DOHH2 (cell line): ENCODE measurements around the gene ADAMTS13.

Source experiments
- H3F3A ChIP-seq: fragments of 200-600 bp; sonication (generic), shearing (Covaris generic); 2 replicates; pipeline ENCODE4 v1.6.0; 2016; ENCODE audit warnings: antibody characterized with exemption, mild to moderate bottlenecking; ENCODE audit not compliant: control insufficient read depth, insufficient read depth
- H3K27ac ChIP-seq: fragments of 200-600 bp; sonication (generic); 2 replicates; pipeline ENCODE4 v1.5.1; 2014; ENCODE audit warnings: low read depth, mild to moderate bottlenecking, low read length, moderate library complexity
- H3K27me3 ChIP-seq: fragments of 200-600 bp; sonication (generic); 2 replicates; pipeline ENCODE4 v1.6.1; 2014; ENCODE audit warnings: mild to moderate bottlenecking, low read length, mixed read lengths; ENCODE audit not compliant: control insufficient read depth
- H3K36me3 ChIP-seq: fragments of 200-600 bp; sonication (generic); 2 replicates; pipeline ENCODE4 v1.6.1; 2014; ENCODE audit warnings: mild to moderate bottlenecking, low read length, moderate library complexity, mixed read lengths; ENCODE audit not compliant: control insufficient read depth
- H3K4me1 ChIP-seq: fragments of 200-600 bp; sonication (generic); 2 replicates; pipeline ENCODE4 v1.6.1; 2014; ENCODE audit warnings: mild to moderate bottlenecking, low read length, mixed read lengths; ENCODE audit not compliant: control insufficient read depth
- H3K4me2 ChIP-seq: fragments of 200-600 bp; sonication (generic); 2 replicates; pipeline ENCODE4 v1.6.0; 2014; ENCODE audit warnings: mild to moderate bottlenecking, low read length, moderate library complexity
- H3K4me3 ChIP-seq: fragments of 200-600 bp; sonication (generic); 2 replicates; pipeline ENCODE4 v1.5.1; 2014; ENCODE audit warnings: mild to moderate bottlenecking, low read length, mixed read lengths
- H3K79me2 ChIP-seq: fragments of 200-600 bp; sonication (generic); 2 replicates; pipeline ENCODE4 v1.6.1; 2014; ENCODE audit warnings: mild to moderate bottlenecking, low read length, mixed read lengths; ENCODE audit not compliant: control insufficient read depth
- H3K9me2 ChIP-seq: fragments of 200-600 bp; sonication (generic); replicated peaks from 2 replicates; pipeline ENCODE4 v1.6.1; 2014; ENCODE audit warnings: mild to moderate bottlenecking, low read length, mixed read lengths; ENCODE audit not compliant: control insufficient read depth
- H3K9me3 ChIP-seq: fragments of 200-600 bp; sonication (generic); 2 replicates; pipeline ENCODE4 v1.6.1; 2014; ENCODE audit warnings: antibody characterized with exemption, low read length, mixed read lengths; ENCODE audit not compliant: control insufficient read depth, insufficient read depth
- H4K20me1 ChIP-seq: fragments of 200-600 bp; sonication (generic); 2 replicates; pipeline ENCODE4 v1.6.0; 2014; ENCODE audit warnings: low read depth, mild to moderate bottlenecking, antibody characterized with exemption, low read length, moderate library complexity; ENCODE audit not compliant: control insufficient read depth, insufficient read depth
- CTCF ChIP-seq: fragments of 200-600 bp; sonication (generic); IDR thresholded peaks from one replicate; pipeline ENCODE4 v1.5.1; 2014; ENCODE audit warnings: antibody characterized with exemption, mild to moderate bottlenecking, low read depth, low read length; ENCODE audit not compliant: poor library complexity, severe bottlenecking
- EZH2phosphoT487 ChIP-seq: fragments of 200-600 bp; sonication (generic); IDR thresholded peaks from 2 replicates; pipeline ENCODE4 v1.6.1; 2017; ENCODE audit warnings: borderline replicate concordance, mild to moderate bottlenecking, antibody characterized with exemption, low read length, moderate library complexity, mixed read lengths

ADAMTS13 gene

DNA sequence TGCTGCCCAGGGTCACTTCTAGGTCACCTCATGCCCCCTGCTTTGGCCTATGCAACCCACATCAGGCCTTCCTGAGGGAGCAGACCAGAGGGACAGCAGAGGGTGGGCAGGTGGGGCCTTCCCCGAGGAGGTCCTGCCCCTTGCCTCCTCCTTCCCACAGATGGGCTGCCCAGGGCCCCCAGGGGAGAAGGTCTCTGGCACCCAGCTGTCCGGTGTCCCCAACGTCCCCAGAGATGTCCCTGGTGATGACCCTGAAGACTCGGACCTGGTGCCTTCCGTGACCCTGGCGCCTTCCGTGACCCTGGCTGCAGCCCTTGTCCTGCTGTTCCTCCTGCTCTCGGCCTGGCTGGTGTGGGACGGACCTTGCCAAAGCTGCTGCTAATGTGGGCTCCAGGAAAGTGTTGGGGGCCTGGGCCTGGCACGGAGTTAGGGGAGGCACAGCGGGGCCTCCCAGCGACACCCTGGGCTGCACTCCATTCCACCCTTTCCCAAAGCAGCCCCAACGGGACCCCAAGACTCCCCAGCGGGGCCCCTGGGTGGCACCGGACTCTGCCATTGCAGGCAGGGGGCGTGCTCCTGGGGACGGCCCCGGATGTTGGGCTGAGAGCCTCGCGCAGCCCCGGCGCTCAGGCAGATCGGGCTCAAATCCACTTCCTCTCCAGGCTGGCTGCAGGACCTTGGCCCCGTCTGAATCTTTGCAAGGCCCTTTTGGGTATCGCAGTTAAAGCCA, 63.5 kb downstream of the ADAMTS13 start:
- Histone ChIP-seq H3K4me2 (peak overlapping the region; percentile 73), H3K27ac (no peak overlapping the region), H3K4me3 (peak overlapping the region; percentile 51)

DNA sequence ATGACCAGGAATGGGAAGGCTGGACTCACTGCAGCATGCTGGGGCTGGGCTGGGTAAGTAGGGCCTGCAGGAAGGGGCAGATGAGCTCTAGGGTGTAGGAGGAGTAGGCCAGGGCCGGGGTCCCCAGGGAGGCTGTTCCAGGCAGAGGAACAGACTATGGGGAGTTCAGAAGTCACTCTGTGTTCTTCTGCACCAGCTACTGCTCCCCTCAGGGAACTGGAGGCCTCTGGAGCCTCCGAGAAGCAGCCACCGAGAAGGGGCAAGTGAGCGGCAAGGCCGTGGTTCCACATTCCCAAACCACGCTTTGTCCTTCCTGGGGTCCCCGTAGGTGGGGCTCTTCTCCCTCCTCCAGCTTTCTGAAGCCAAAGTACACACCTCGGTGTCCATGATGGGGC, 65.2 kb downstream of the ADAMTS13 start:
- H3K9me2 ChIP-seq, result no peaks in the 10 kb centered on the region
- H3F3A ChIP-seq, result no peaks in the 10 kb centered on the region; the same call in 1 of the 2 replicates
- no peaks in the 10 kb centered on the region for H3K79me2 ChIP-seq

More for the DNA sequence above, 63.5 kb downstream of the ADAMTS13 start:
- Histone ChIP-seq H3K4me1 (peaks cover 7% of the 10 kb centered on the region), H4K20me1 (no peaks in the 10 kb centered on the region), H3K36me3 (no peaks in the 10 kb centered on the region), H3K9me2 (no peaks in the 10 kb centered on the region), H3F3A (no peaks in the 10 kb centered on the region; the same call in 1 of the 2 replicates), H3K79me2 (no peaks in the 10 kb centered on the region), H3K9me3 (no peaks in the 10 kb centered on the region), H3K27me3 (peaks cover 11% of the 10 kb centered on the region; the same call in 1 of the 2 replicates)
- TF ChIP-seq EZH2phosphoT487 (no peak), CTCF (no peak)

GRCh38 chr9:133488686-133489252, 66.6 kb downstream of the ADAMTS13 start:
- H3K27ac ChIP-seq, result no peak overlapping the region
- no peak overlapping the region for H3K4me3 ChIP-seq
- no peaks in the 10 kb centered on the region for H3K36me3 ChIP-seq
- H3K79me2 ChIP-seq, result no peaks in the 10 kb centered on the region
- H3K4me2 ChIP-seq, result no peak overlapping the region
- no peaks in the 10 kb centered on the region for H4K20me1 ChIP-seq
- no peaks in the 10 kb centered on the region for H3F3A ChIP-seq
- no peak for TF ChIP-seq CTCF
- no peak for TF ChIP-seq EZH2phosphoT487
- peaks cover 11% of the 10 kb centered on the region; the same call in 1 of the 2 replicates for H3K27me3 ChIP-seq
- no peaks in the 10 kb centered on the region for H3K9me2 ChIP-seq
- H3K4me1 ChIP-seq, result peaks cover 7% of the 10 kb centered on the region
- no peaks in the 10 kb centered on the region for H3K9me3 ChIP-seq

More for the DNA sequence above, 65.2 kb downstream of the ADAMTS13 start:
- no peak overlapping the region for H3K4me2 ChIP-seq
- peaks cover 11% of the 10 kb centered on the region; the same call in 1 of the 2 replicates for H3K27me3 ChIP-seq
- H3K4me3 ChIP-seq, result no peak overlapping the region
- H3K27ac ChIP-seq, result no peak overlapping the region
- H3K36me3 ChIP-seq, result no peaks in the 10 kb centered on the region
- H3K9me3 ChIP-seq, result no peaks in the 10 kb centered on the region
- TF ChIP-seq EZH2phosphoT487 (no peak), CTCF (no peak)
- no peaks in the 10 kb centered on the region for H4K20me1 ChIP-seq
- H3K4me1 ChIP-seq, result peaks cover 7% of the 10 kb centered on the region
